ENCODE data around the gene HIPK2. TPM values are rescaled to one million over a fixed set of nuclear protein-coding genes. Genes with fewer than 3 reads are reported as not detected.

Gene HIPK2
- total RNA-seq, 2 experiments from 2014 or later, result 15.4 to 16.1 TPM

- no peak for DNase-seq
- Mint-ChIP-seq H3K4me3 (no peak overlapping the region), H3K27me3 (no peaks in the 10 kb centered on the region), H3K36me3 (peaks cover 2% of the 10 kb centered on the region), H3K9me3 (no peaks in the 10 kb centered on the region), H3K4me1 (peaks cover 14% of the 10 kb centered on the region), H3K27ac (no peak overlapping the region)
Measured at GRCh38 chr7:139661903-139662302, 115.9 kb downstream of the HIPK2 start.

GRCh38 chr7:139661043-139661440, 116.8 kb downstream of the HIPK2 start:
- H3K4me3 Mint-ChIP-seq, result no peak overlapping the region
- no peaks in the 10 kb centered on the region for H3K9me3 Mint-ChIP-seq
- H3K27me3 Mint-ChIP-seq, result no peaks in the 10 kb centered on the region
- no peak overlapping the region for H3K27ac Mint-ChIP-seq
- DNase-seq, result no peak
- H3K4me1 Mint-ChIP-seq, result peaks cover 14% of the 10 kb centered on the region
- peaks cover 4% of the 10 kb centered on the region for H3K36me3 Mint-ChIP-seq

GRCh38 chr7:139660317-139661042, 117.3 kb downstream of the HIPK2 start:
- DNase-seq, result no peak
- Mint-ChIP-seq H3K27me3 (no peaks in the 10 kb centered on the region), H3K27ac (no peak overlapping the region), H3K9me3 (no peaks in the 10 kb centered on the region), H3K36me3 (peaks cover 4% of the 10 kb centered on the region), H3K4me1 (peaks cover 14% of the 10 kb centered on the region), H3K4me3 (no peak overlapping the region)

GRCh38 chr7:139659922-139660316, 117.9 kb downstream of the HIPK2 start:
- H3K4me3 Mint-ChIP-seq, result no peak overlapping the region
- no peaks in the 10 kb centered on the region for H3K27me3 Mint-ChIP-seq

GRCh38 chr7:139658908-139659675, 118.7 kb downstream of the HIPK2 start:
- peaks cover 4% of the 10 kb centered on the region for H3K36me3 Mint-ChIP-seq
- no peak overlapping the region for H3K27ac Mint-ChIP-seq
- H3K27me3 Mint-ChIP-seq, result no peaks in the 10 kb centered on the region
- H3K4me3 Mint-ChIP-seq, result no peak overlapping the region
- no peak for DNase-seq
- peaks cover 14% of the 10 kb centered on the region for H3K4me1 Mint-ChIP-seq
- no peaks in the 10 kb centered on the region for H3K9me3 Mint-ChIP-seq

More at GRCh38 chr7:139659922-139660316, 117.9 kb downstream of the HIPK2 start:
- Mint-ChIP-seq H3K4me1 (peaks cover 14% of the 10 kb centered on the region), H3K36me3 (peaks cover 4% of the 10 kb centered on the region), H3K9me3 (no peaks in the 10 kb centered on the region), H3K27ac (no peak overlapping the region)
- no peak for DNase-seq

- H3K27me3 Mint-ChIP-seq, result no peaks in the 10 kb centered on the region
- DNase-seq, result no peak
- H3K4me1 Mint-ChIP-seq, result peaks cover 14% of the 10 kb centered on the region
- no peaks in the 10 kb centered on the region for H3K9me3 Mint-ChIP-seq
- H3K4me3 Mint-ChIP-seq, result no peak overlapping the region
- H3K36me3 Mint-ChIP-seq, result peaks cover 4% of the 10 kb centered on the region
- H3K27ac Mint-ChIP-seq, result no peak overlapping the region
Measured at GRCh38 chr7:139658296-139658695, 119.5 kb downstream of the HIPK2 start.

- H3K9me3 Mint-ChIP-seq, result no peaks in the 10 kb centered on the region
- no peak for DNase-seq
- H3K27ac Mint-ChIP-seq, result no peak overlapping the region
- peaks cover 4% of the 10 kb centered on the region for H3K36me3 Mint-ChIP-seq
- H3K27me3 Mint-ChIP-seq, result no peaks in the 10 kb centered on the region
- H3K4me3 Mint-ChIP-seq, result no peak overlapping the region
- H3K4me1 Mint-ChIP-seq, result peaks cover 14% of the 10 kb centered on the region
Measured at GRCh38 chr7:139657725-139658124, 120.1 kb downstream of the HIPK2 start.

GRCh38 chr7:139656387-139656786, 121.4 kb downstream of the HIPK2 start:
- no peaks in the 10 kb centered on the region for H3K9me3 Mint-ChIP-seq
- DNase-seq, result no peak
- H3K27ac Mint-ChIP-seq, result no peak overlapping the region
- H3K4me3 Mint-ChIP-seq, result no peak overlapping the region
- H3K4me1 Mint-ChIP-seq, result peaks cover 11% of the 10 kb centered on the region
- peaks cover 4% of the 10 kb centered on the region for H3K36me3 Mint-ChIP-seq
- H3K27me3 Mint-ChIP-seq, result no peaks in the 10 kb centered on the region

- H3K9me3 Mint-ChIP-seq, result no peaks in the 10 kb centered on the region
- peaks cover 12% of the 10 kb centered on the region for H3K4me1 Mint-ChIP-seq
- no peak overlapping the region for H3K27ac Mint-ChIP-seq
- peaks cover 4% of the 10 kb centered on the region for H3K36me3 Mint-ChIP-seq
- DNase-seq, result no peak
- H3K27me3 Mint-ChIP-seq, result no peaks in the 10 kb centered on the region
- no peak overlapping the region for H3K4me3 Mint-ChIP-seq
Measured at GRCh38 chr7:139655305-139655704, 122.5 kb downstream of the HIPK2 start.

GRCh38 chr7:139654276-139655181, 123.3 kb downstream of the HIPK2 start:
- peaks cover 16% of the 10 kb centered on the region for H3K4me1 Mint-ChIP-seq
- H3K4me3 Mint-ChIP-seq, result no peak overlapping the region
- H3K36me3 Mint-ChIP-seq, result peaks cover 4% of the 10 kb centered on the region
- H3K27ac Mint-ChIP-seq, result no peak overlapping the region
- no peaks in the 10 kb centered on the region for H3K27me3 Mint-ChIP-seq
- DNase-seq, result no peak
- H3K9me3 Mint-ChIP-seq, result no peaks in the 10 kb centered on the region

- peaks cover 31% of the 10 kb centered on the region for H3K4me1 Mint-ChIP-seq
- H3K27me3 Mint-ChIP-seq, result no peaks in the 10 kb centered on the region
- no peak overlapping the region for H3K4me3 Mint-ChIP-seq
- DNase-seq, result no peak
- no peaks in the 10 kb centered on the region for H3K9me3 Mint-ChIP-seq
- no peak overlapping the region for H3K27ac Mint-ChIP-seq
- H3K36me3 Mint-ChIP-seq, result peaks cover 4% of the 10 kb centered on the region
Measured at GRCh38 chr7:139651914-139652313, 125.9 kb downstream of the HIPK2 start.

- Mint-ChIP-seq H3K4me1 (peaks cover 36% of the 10 kb centered on the region), H3K27me3 (no peaks in the 10 kb centered on the region), H3K9me3 (no peaks in the 10 kb centered on the region), H3K27ac (no peak overlapping the region), H3K4me3 (no peak overlapping the region), H3K36me3 (peaks cover 2% of the 10 kb centered on the region)
- no peak for DNase-seq
Measured at GRCh38 chr7:139651308-139651707, 126.5 kb downstream of the HIPK2 start.

- H3K27me3 Mint-ChIP-seq, result no peaks in the 10 kb centered on the region
- H3K4me1 Mint-ChIP-seq, result peaks cover 42% of the 10 kb centered on the region
- DNase-seq, result no peak
- no peak overlapping the region for H3K27ac Mint-ChIP-seq
- no peak overlapping the region for H3K4me3 Mint-ChIP-seq
- H3K36me3 Mint-ChIP-seq, result peaks cover 1% of the 10 kb centered on the region
- H3K9me3 Mint-ChIP-seq, result no peaks in the 10 kb centered on the region
Measured at GRCh38 chr7:139650429-139651100, 127.2 kb downstream of the HIPK2 start.

- peaks cover 51% of the 10 kb centered on the region for H3K4me1 Mint-ChIP-seq
- peak overlapping the region; percentile 18 for H3K4me3 Mint-ChIP-seq
- H3K27me3 Mint-ChIP-seq, result no peaks in the 10 kb centered on the region
- peaks cover 1% of the 10 kb centered on the region for H3K36me3 Mint-ChIP-seq
- H3K9me3 Mint-ChIP-seq, result no peaks in the 10 kb centered on the region
- H3K27ac Mint-ChIP-seq, result peak overlapping the region; percentile 64
- DNase-seq, result no peak
Measured at GRCh38 chr7:139648941-139649425, 128.8 kb downstream of the HIPK2 start.

All from activated naive CD8-positive, alpha-beta T cell treated with anti-CD3 and anti-CD28 coated beads for 36 hours (primary cell).